H1 (cell line): Measurements from ENCODE around the gene NEU2. TPM values are rescaled to one million over a fixed set of nuclear protein-coding genes. Genes with fewer than 3 reads are reported as not detected.

ENCODE experiments used
- CTCF ChIA-PET: fragments of 300-600 bp; sonication (Branson Sonifier 250); formaldehyde crosslinking; loops from one replicate; lab custom pipeline; 2021; ENCODE audit not compliant: partially characterized antibody; lab: Charles Lee
- POLR2A ChIA-PET: fragments of 300-600 bp; sonication (Branson Sonifier 250); formaldehyde crosslinking; loops from one replicate; lab custom pipeline; 2021; ENCODE audit warnings: inconsistent platforms; ENCODE audit not compliant: partially characterized antibody; lab: Charles Lee
- DNase-seq, 2 experiments: peaks; one replicate each; pipeline versions ENCODE4 v3.0.0 to v3.0.0-alpha.2; 2010 to 2022; ENCODE audit warnings: low spot score in 2 of 2, low read depth in 1 of 2, mixed read lengths in 1 of 2
- FAIRE-seq: peaks from 2 replicates; lab custom pipeline; 2011; peaks lifted over from hg19 to GRCh38; lab: Jason Lieb, UNC
- H2AFZ ChIP-seq: 2 replicates; pipeline ENCODE4 v1.8.1; 2012; ENCODE audit warnings: low read length, inconsistent platforms
- H2AK5ac ChIP-seq: 2 replicates; pipeline ENCODE4 v1.6.1; 2013; ENCODE audit warnings: low read depth, low read length
- H2BK120ac ChIP-seq: replicated peaks from 2 replicates; pipeline ENCODE3; 2013; ENCODE audit warnings: low read depth, low read length, inconsistent platforms
- H2BK12ac ChIP-seq: 2 replicates; pipeline ENCODE4 v1.6.1; 2013; ENCODE audit warnings: low read depth, low read length
- H2BK15ac ChIP-seq: 2 replicates; pipeline ENCODE4 v1.6.1; 2013; ENCODE audit warnings: low read length
- H2BK20ac ChIP-seq: 2 replicates; pipeline ENCODE4 v1.6.1; 2013; ENCODE audit warnings: low read length
- H2BK5ac ChIP-seq: 2 replicates; pipeline ENCODE4 v1.6.1; 2013; ENCODE audit warnings: low read depth, low read length
- H3K14ac ChIP-seq: 2 replicates; pipeline ENCODE4 v1.6.1; 2013; ENCODE audit warnings: inconsistent platforms; ENCODE audit not compliant: insufficient read length
- H3K18ac ChIP-seq: 2 replicates; pipeline ENCODE4 v1.6.1; 2013; ENCODE audit warnings: low read length; ENCODE audit errors: extremely low read depth
- H3K23ac ChIP-seq: 2 replicates; pipeline ENCODE4 v1.6.1; 2013; ENCODE audit warnings: inconsistent platforms; ENCODE audit not compliant: insufficient read length
- H3K23me2 ChIP-seq: 2 replicates; pipeline ENCODE4 v1.6.1; 2013; ENCODE audit warnings: low read depth, low read length
- H3K27ac ChIP-seq: 2 replicates; pipeline ENCODE4 v1.6.1; 2011; ENCODE audit warnings: low read depth, low read length, inconsistent platforms
- H3K27me3 ChIP-seq, 4 experiments: replicated peaks in 1 of 4; 1 replicate in 1 of 4; 2 replicates in 3 of 4; pipeline versions ENCODE4 v1.6.1 to v1.8.1; 2011 to 2013; ENCODE audit warnings: low read length in 3 of 4, mild to moderate bottlenecking in 3 of 4, inconsistent platforms in 2 of 4, mixed read lengths in 2 of 4, moderate library complexity in 1 of 4; ENCODE audit not compliant: control insufficient read depth in 3 of 4, insufficient read depth in 3 of 4; ENCODE audit errors: extremely low read depth in 1 of 4
- H3K36me3 ChIP-seq, 4 experiments: 2 replicates each; pipeline versions ENCODE4 v1.6.1 to v1.8.1; 2011 to 2013; ENCODE audit warnings: mild to moderate bottlenecking in 4 of 4, low read length in 3 of 4, moderate library complexity in 2 of 4, control low read depth in 1 of 4, inconsistent platforms in 1 of 4; ENCODE audit not compliant: insufficient read depth in 4 of 4, control insufficient read depth in 2 of 4
- H3K4ac ChIP-seq: replicated peaks from 2 replicates; pipeline ENCODE3; 2013; ENCODE audit warnings: low read length, low read depth, mixed read lengths, inconsistent platforms; ENCODE audit not compliant: insufficient read length
- H3K4me1 ChIP-seq, 4 experiments: replicated peaks in 1 of 4; 1 replicate in 1 of 4; 2 replicates in 3 of 4; pipeline versions ENCODE4 v1.6.1 to v1.8.1; 2011 to 2013; ENCODE audit warnings: low read length in 3 of 4, inconsistent platforms in 2 of 4, mixed read lengths in 1 of 4; ENCODE audit not compliant: insufficient read depth in 4 of 4, control insufficient read depth in 3 of 4
- H3K4me2 ChIP-seq, 2 experiments: 2 replicates each; pipeline versions ENCODE4 v1.6.1 to v1.8.1; 2011 to 2013; ENCODE audit warnings: low read depth in 2 of 2, low read length in 2 of 2, control low read depth in 1 of 2, inconsistent platforms in 1 of 2, mild to moderate bottlenecking in 1 of 2; ENCODE audit not compliant: insufficient read depth in 1 of 2
- H3K4me3 ChIP-seq, 4 experiments: fragments of 200-600, 300-600 bp in 1 of 4; sonication (generic), shearing (Covaris generic), sonication (Bioruptor Twin) in 1 of 4; 2 replicates each; pipeline versions ENCODE4 v1.5.1 to v1.8.1; 2011 to 2016; ENCODE audit warnings: low read length in 4 of 4, low read depth in 3 of 4, control low read depth in 2 of 4, inconsistent platforms in 2 of 4, mild to moderate bottlenecking in 2 of 4, mixed read lengths in 1 of 4, moderate library complexity in 1 of 4; ENCODE audit not compliant: insufficient read depth in 2 of 4; ENCODE audit errors: extremely low read depth in 1 of 4
- H3K56ac ChIP-seq: replicated peaks from 2 replicates; pipeline ENCODE3; 2013; ENCODE audit warnings: low read depth, mild to moderate bottlenecking, mixed read lengths, low read length, inconsistent platforms; ENCODE audit not compliant: insufficient read length
- H3K79me1 ChIP-seq: 2 replicates; pipeline ENCODE4 v1.6.1; 2013; ENCODE audit warnings: low read depth, low read length, control low read depth
- H3K79me2 ChIP-seq, 2 experiments: 2 replicates each; pipeline versions ENCODE4 v1.6.1 to v1.8.1; 2012 to 2013; ENCODE audit warnings: low read length in 2 of 2, mild to moderate bottlenecking in 2 of 2, inconsistent platforms in 1 of 2; ENCODE audit not compliant: insufficient read depth in 2 of 2, control insufficient read depth in 1 of 2
- H3K9ac ChIP-seq, 4 experiments: replicated peaks in 1 of 4; 1 replicate in 1 of 4; 2 replicates in 3 of 4; pipeline versions ENCODE4 v1.6.1 to v1.8.1; 2011 to 2013; ENCODE audit warnings: low read depth in 3 of 4, low read length in 3 of 4, control low read depth in 2 of 4, mild to moderate bottlenecking in 2 of 4, moderate library complexity in 2 of 4, inconsistent platforms in 1 of 4; ENCODE audit errors: extremely low read depth in 1 of 4
- H3K9me3 ChIP-seq, 2 experiments: 2 replicates each; pipeline versions ENCODE4 v1.6.1 to v1.8.1; 2012 to 2013; ENCODE audit warnings: mild to moderate bottlenecking in 2 of 2, moderate library complexity in 2 of 2, control low read depth in 1 of 2, inconsistent platforms in 1 of 2, low read depth in 1 of 2, low read length in 1 of 2, mixed read lengths in 1 of 2; ENCODE audit not compliant: insufficient read depth in 2 of 2
- H4K20me1 ChIP-seq, 2 experiments: replicated peaks in 1 of 2; 2 replicates each; pipeline versions ENCODE3 to v1.8.1; 2011 to 2013; ENCODE audit warnings: inconsistent platforms in 2 of 2, low read length in 2 of 2, mild to moderate bottlenecking in 1 of 2; ENCODE audit not compliant: insufficient read depth in 2 of 2, control insufficient read depth in 1 of 2
- H4K5ac ChIP-seq: 2 replicates; pipeline ENCODE4 v1.6.1; 2013; ENCODE audit warnings: low read length, low read depth, mixed read lengths, inconsistent platforms; ENCODE audit not compliant: insufficient read length
- H4K8ac ChIP-seq: 2 replicates; pipeline ENCODE4 v1.8.0; 2013; ENCODE audit warnings: mild to moderate bottlenecking, moderate library complexity, low read length, inconsistent platforms; ENCODE audit not compliant: insufficient read depth; ENCODE audit errors: extremely low read depth
- H4K91ac ChIP-seq: replicated peaks from 2 replicates; pipeline ENCODE3; 2013; ENCODE audit warnings: low read length, mixed read lengths, inconsistent platforms; ENCODE audit not compliant: insufficient read length
- HDAC2 ChIP-seq, 2 experiments: fragments of 300-600 bp in 1 of 2; sonication (generic) in 1 of 2; IDR thresholded peaks; 2 replicates each; pipeline ENCODE4 v1.6.1; 2011 to 2012; ENCODE audit warnings: low read depth in 2 of 2, low read length in 2 of 2, mild to moderate bottlenecking in 2 of 2, moderate library complexity in 2 of 2, borderline replicate concordance in 1 of 2, inconsistent platforms in 1 of 2
- WGBS, 2 experiments: shearing (Covaris generic) in 1 of 2; methylation state at CpG; one replicate each; pipeline versions ENCODE4 v1.1.6 to v1.1.7; 2013 to 2015; ENCODE audit warnings: low lambda C conversion rate in 2 of 2, mixed read lengths in 2 of 2, inconsistent platforms in 1 of 2, low coverage in 1 of 2, missing lambda C conversion rate in 1 of 2; ENCODE audit not compliant: insufficient replicate concordance in 2 of 2, insufficient coverage in 1 of 2, insufficient read length in 1 of 2; ENCODE audit errors: extremely low coverage in 1 of 2, missing lambda C conversion rate in 1 of 2; 5-methylcytosine and 5-hydroxymethylcytosine counted together
- polyA plus RNA-seq, 7 experiments: library from polyadenylated mRNA; depleted of rRNA in 3 of 7; stranded (reverse) in 5 of 7; unstranded in 2 of 7; fragments of >200 nt in 5 of 7; fragments of 200-250 nt in 2 of 7; gene quantifications; 1 replicate in 5 of 7; 2 replicates in 1 of 7; 4 replicates in 1 of 7; pipeline versions ENCODE4 v1.2.1 to v1.2.3, GENCODE V29; 2011 to 2013; ENCODE audit warnings: missing spikeins in 2 of 7, mixed read lengths in 2 of 7
- total RNA-seq: library from RNA; stranded (reverse); fragmentation: NEBNext Ultra II Directional; extraction: Animal tissue kit (Norgen Biotek cat#: 25700); gene quantifications from 2 replicates; pipeline ENCODE4 v1.2.1, GENCODE V29; 2021

The NEU2 gene
- total and polyA plus RNA-seq, 2 of the 8 experiments (the other 6 are each of a cell fraction or from before 2014, with no cell fraction given) = 0.12 TPM; not detected in 1

GRCh38 chr2:233075966-233076339 is 43.5 kb downstream of the NEU2 start:
- Histone ChIP-seq H3K4me3 (no peak overlapping the region; a peak in 1 of 8 replicates), H3K27me3 (no peaks in the 10 kb centered on the region), H2AK5ac (no peak overlapping the region), H2BK20ac (no peak overlapping the region), H3K4ac (no peak overlapping the region), H4K8ac (no peak overlapping the region), H4K20me1 (no peaks in the 10 kb centered on the region), H2BK120ac (no peak overlapping the region), H3K9me3 (peaks cover 0 to 4% of the 10 kb centered on the region in 2 experiments; a peak in 2 of 4 replicates), H2BK12ac (no peak overlapping the region), H3K36me3 (no peaks in the 10 kb centered on the region), H2AFZ (peak overlapping the region; percentile 89), H3K9ac (no peak overlapping the region), H4K91ac (no peak overlapping the region), H3K56ac (no peak overlapping the region), H3K23me2 (no peaks in the 10 kb centered on the region), H3K79me2 (no peaks in the 10 kb centered on the region), H2BK5ac (no peak overlapping the region), H3K14ac (no peak overlapping the region), H3K27ac (no peak overlapping the region), H3K4me1 (peaks cover 5 to 17% (median 10%) of the 10 kb centered on the region in 4 experiments), H3K79me1 (no peaks in the 10 kb centered on the region), H3K4me2 (peak overlapping the region in 1 of 2 experiments; percentile 36; a peak in 1 of 4 replicates), H2BK15ac (no peak overlapping the region), H3K18ac (peak overlapping the region; percentile 72; the same call in 1 of the 2 replicates), H4K5ac (no peak overlapping the region), H3K23ac (no peak overlapping the region)
- ChIA-PET CTCF (interaction anchor here (0.8 to 3.2 kb wide), 7 partner anchors 16 to 176 kb away, joined by 3 to 8 read pairs (median 3); partner anchors contain the start of genes ATG16L1, INPP5D and NGEF), POLR2A (interaction anchor here (0.7 to 1.2 kb wide), 2 partner anchors 9 to 16 kb away, joined by 3 to 4 read pairs; no protein-coding TSS in a partner anchor)
- peak; percentile 13 for FAIRE-seq
- WGBS, 2 experiments = 64% methylated on average over 2 of the region's 2 CpGs; no CpG with 5 or more reads in 1 of the 2 experiments
- no peak for DNase-seq
- TF ChIP-seq HDAC2 (IDR thresholded peaks at IDR 0.05; ENCODE audit: borderline replicate concordance in 1 of 2, low read depth in 2 of 2, low read length in 2 of 2) = no peak
